GM12878 (cell line): ENCODE results near the gene PDILT. TPM values are rescaled to one million over a fixed set of nuclear protein-coding genes. Genes with fewer than 3 reads are reported as not detected.

Experiments
- ATAC-seq: fragments of 200-7000 bp; cut with Tn5 transposase; 3 replicates; pipeline ENCODE4 v1.9.1; 2020; ENCODE audit warnings: mild to moderate bottlenecking, moderate library complexity
- BruUV-seq: library from RNA; stranded (reverse); fragments of 400-500 nt; replicated peaks from 2 replicates; lab custom pipeline; 2021; lab: Mats Ljungman, UMichigan
- CTCF ChIA-PET: fragments of 300-600 bp; sonication (Branson Sonifier 250); formaldehyde crosslinking; extraction: SDS; loops from one replicate; lab custom pipeline; 2021; ENCODE audit warnings: inconsistent platforms; lab: Yijun Ruan, JAX
- POLR2A ChIA-PET: fragments of 350-600 bp; formaldehyde crosslinking; extraction: SDS; loops from one replicate; lab custom pipeline; 2021; ENCODE audit warnings: inconsistent platforms; lab: Charles Lee
- RAD21 ChIA-PET: fragments of 300-600 bp; sonication (Branson Sonifier 250); formaldehyde crosslinking; loops from one replicate; lab custom pipeline; 2023; ENCODE audit warnings: antibody characterized with exemption; ENCODE audit not compliant: unreplicated experiment; lab: Charles Lee
- SMC1A ChIA-PET: fragments of 300-600 bp; sonication (Branson Sonifier 250); formaldehyde crosslinking; loops from one replicate; lab custom pipeline; 2023; ENCODE audit not compliant: unreplicated experiment, uncharacterized antibody; lab: Charles Lee
- DNase-seq: peaks from one replicate; pipeline ENCODE4 v3.0.0-alpha.2; 2011; ENCODE audit warnings: low read depth, low spot score
- FAIRE-seq: peaks from 3 replicates; lab custom pipeline; 2011; peaks lifted over from hg19 to GRCh38; lab: Jason Lieb, UNC
- H2AFZ ChIP-seq: 2 replicates; pipeline ENCODE4 v1.6.0; 2011; ENCODE audit warnings: low read depth, low read length, control low read depth; ENCODE audit not compliant: control insufficient read depth
- H3K27ac ChIP-seq: 2 replicates; pipeline ENCODE4 v1.5.1; 2011; ENCODE audit warnings: control low read depth; ENCODE audit not compliant: control insufficient read depth, insufficient read depth
- H3K27me3 ChIP-seq, 2 experiments: replicated peaks in 1 of 2; 2 replicates each; pipeline versions ENCODE4 v1.6.0 to v1.6.1; 2011; ENCODE audit warnings: low read length in 1 of 2; ENCODE audit not compliant: control insufficient read depth in 2 of 2, insufficient read depth in 2 of 2
- H3K36me3 ChIP-seq, 2 experiments: 2 replicates each; pipeline ENCODE4 v1.5.1; 2011; ENCODE audit warnings: low read length in 1 of 2; ENCODE audit not compliant: control insufficient read depth in 2 of 2, insufficient read depth in 2 of 2
- H3K4me1 ChIP-seq: 2 replicates; pipeline ENCODE4 v1.6.1; 2011; ENCODE audit warnings: mild to moderate bottlenecking, low read length, moderate library complexity, mixed read lengths; ENCODE audit not compliant: control insufficient read depth, insufficient read depth
- H3K4me2 ChIP-seq: 2 replicates; pipeline ENCODE4 v1.6.0; 2011; ENCODE audit warnings: control low read depth; ENCODE audit not compliant: control insufficient read depth, insufficient read depth
- H3K4me3 ChIP-seq: fragments of 200-600 bp; sonication (generic); 2 replicates; pipeline ENCODE4 v1.5.1; 2016
- H3K79me2 ChIP-seq: 2 replicates; pipeline ENCODE4 v1.6.0; 2011; ENCODE audit warnings: low read length; ENCODE audit not compliant: control insufficient read depth, insufficient read depth
- H3K9ac ChIP-seq: 2 replicates; pipeline ENCODE4 v1.8.0; 2011; ENCODE audit warnings: low read length, control low read depth, mixed read lengths; ENCODE audit not compliant: control insufficient read depth, insufficient read depth
- H3K9me3 ChIP-seq: replicated peaks from 3 replicates; pipeline ENCODE4 v1.5.1; 2011; ENCODE audit warnings: mild to moderate bottlenecking, low read length; ENCODE audit not compliant: control insufficient read depth, insufficient read depth
- H4K20me1 ChIP-seq: 2 replicates; pipeline ENCODE4 v1.6.0; 2011; ENCODE audit not compliant: control insufficient read depth, insufficient read depth
- CUX1 ChIP-seq: IDR thresholded peaks from 2 replicates; pipeline ENCODE4 v1.6.1; 2012; ENCODE audit warnings: improper control_type of control experiment, low read depth, low read length; ENCODE audit not compliant: insufficient replicate concordance
- ETV6 ChIP-seq, 2 experiments: fragments of 450-650 bp in 1 of 2; IDR thresholded peaks in 1 of 2; conservative IDR thresholded peaks in 1 of 2; 2 replicates each; pipeline ENCODE4 v1.6.1; 2014; ENCODE audit warnings: antibody characterized with exemption in 1 of 2, borderline replicate concordance in 1 of 2, low read depth in 1 of 2, mild to moderate bottlenecking in 1 of 2, moderate library complexity in 1 of 2
- HCFC1 ChIP-seq: fragments of 150-350 bp; IDR thresholded peaks from 2 replicates; pipeline ENCODE4 v1.6.1; 2014; ENCODE audit warnings: low read length
- KAT2A ChIP-seq: conservative IDR thresholded peaks from 2 replicates; pipeline ENCODE4 v1.6.1; 2011; ENCODE audit warnings: low read depth, low read length; ENCODE audit not compliant: control insufficient read depth
- LARP7 ChIP-seq: fragments of 450-650 bp; IDR thresholded peaks from 2 replicates; pipeline ENCODE4 v1.6.1; 2017; ENCODE audit warnings: mild to moderate bottlenecking
- MEF2A ChIP-seq: IDR thresholded peaks from 2 replicates; pipeline ENCODE4 v1.6.1; 2011; ENCODE audit warnings: low read depth, mild to moderate bottlenecking, low read length, moderate library complexity; ENCODE audit not compliant: insufficient read depth
- MEF2B ChIP-seq: fragments of 450-650 bp; IDR thresholded peaks from 2 replicates; pipeline ENCODE4 v1.6.1; 2018; ENCODE audit warnings: mild to moderate bottlenecking, moderate library complexity; ENCODE audit not compliant: partially characterized antibody, poor library complexity, severe bottlenecking
- TARDBP ChIP-seq: IDR thresholded peaks from 2 replicates; pipeline ENCODE4 v1.6.1; 2016; ENCODE audit warnings: borderline replicate concordance
- TBL1XR1 ChIP-seq: IDR thresholded peaks from 2 replicates; pipeline ENCODE4 v1.6.1; 2012; ENCODE audit warnings: low read depth, low read length, improper control_type of control experiment
- in situ Hi-C: fragments of 300-500 bp; cut with MboI; formaldehyde crosslinking; loops from 9 replicates; pipeline ENCODE4 v1.14.3; 2018; ENCODE audit warnings: mixed read lengths
- intact Hi-C: fragments of 100-400 bp; cut with micrococcal nuclease; formaldehyde crosslinking; loops from one replicate; pipeline ENCODE4 v1.14.2; 2022; ENCODE audit not compliant: unreplicated experiment
- polyA plus RNA-seq, 11 experiments: library from polyadenylated mRNA; depleted of rRNA in 4 of 11; unstranded in 6 of 11; stranded (reverse) in 5 of 11; fragments of >200 nt; fragmentation: Nextera tagmentation in 4 of 11; fragmentation: Illumina TruSeq in 1 of 11; extraction: Ambion mirVana in 4 of 11; extraction: Trizol in 1 of 11; gene quantifications; 1 replicate in 1 of 11; 2 replicates in 10 of 11; pipeline versions ENCODE4 v1.2.1 to v1.2.3, GENCODE V29; 2011 to 2016; ENCODE audit warnings: inconsistent platforms in 2 of 11, missing spikeins in 2 of 11, low read depth in 1 of 11
- total RNA-seq, 4 experiments: library from RNA; depleted of rRNA in 3 of 4; stranded (reverse); fragments of >200 nt in 3 of 4; fragmentation: Illumina TruSeq in 1 of 4; extraction: Trizol in 1 of 4; gene quantifications; 2 replicates each; pipeline versions ENCODE4 v1.2.1 to v1.2.3, GENCODE V29; 2013 to 2021

Gene PDILT
- total and polyA plus RNA-seq, 10 of the 15 experiments (the other 5 are each of a cell fraction or from before 2014, with no cell fraction given), result not detected

- in situ Hi-C loops, result loop anchor here (25.0 kb wide), 1 partner anchor 1316 kb away; no protein-coding TSS in a partner anchor
- ChIA-PET SMC1A (no interaction called here), RAD21 (no interaction called here)
Observed at GRCh38 chr16:20353379-20353778, 51.2 kb downstream of the PDILT start.

More at GRCh38 chr16:20353379-20353778, 51.2 kb downstream of the PDILT start:
- no peaks in the 10 kb centered on the region for H3K9me3 ChIP-seq
- BruUV-seq, result no TSS peak
- no peaks in the 10 kb centered on the region for H3K27me3 ChIP-seq
- H3K27ac ChIP-seq, result no peak overlapping the region
- H3K36me3 ChIP-seq, result no peaks in the 10 kb centered on the region
- H3K4me2 ChIP-seq, result no peak overlapping the region
- H3K4me3 ChIP-seq, result no peak overlapping the region
- no peaks in the 10 kb centered on the region for H3K4me1 ChIP-seq
- no peak overlapping the region for H2AFZ ChIP-seq
- intact Hi-C loops, result no loop called here
- FAIRE-seq (no peak), ATAC-seq (no peak), DNase-seq (no peak)
- H3K9ac ChIP-seq, result no peak overlapping the region
- TF ChIP-seq ETV6 (conservative IDR thresholded peaks at IDR 0.05 in 1 of 2, IDR thresholded peaks at IDR 0.05 in 1 of 2; ENCODE audit: borderline replicate concordance in 1 of 2, low read depth in 1 of 2) (no peak), TBL1XR1 (no peak), HCFC1 (no peak), CUX1 (no peak), LARP7 (no peak), KAT2A (no peak), MEF2A (no peak), MEF2B (no peak), TARDBP (no peak)
- H3K79me2 ChIP-seq, result no peaks in the 10 kb centered on the region
- no peaks in the 10 kb centered on the region for H4K20me1 ChIP-seq
- ChIA-PET CTCF (no interaction called here), POLR2A (no interaction called here)
